Progenitor cell of endocrine pancreas (in vitro differentiated cells): ENCODE results near the gene PLCD1. TPM values are rescaled to one million over a fixed set of nuclear protein-coding genes. Genes with fewer than 3 reads are reported as not detected.
"Not testable (repeated sequence)": the region's sequence is repeated elsewhere in the genome, so short reads cannot be mapped to it uniquely, and the experiment has no call there.

Experiments
- DNase-seq: peaks from one replicate; pipeline ENCODE4 v3.0.0; 2021; ENCODE audit warnings: low spot score; ENCODE audit not compliant: unreplicated experiment
- H3K27ac Mint-ChIP-seq: 2 replicates; pipeline ENCODE4 v1.8.0; 2021; ENCODE audit warnings: mild to moderate bottlenecking, moderate library complexity, mixed read lengths
- H3K27me3 Mint-ChIP-seq: 2 replicates; pipeline ENCODE4 v1.8.0; 2021; ENCODE audit warnings: mixed read lengths
- H3K36me3 Mint-ChIP-seq: 2 replicates; pipeline ENCODE4 v1.8.0; 2022; ENCODE audit warnings: mixed read lengths; ENCODE audit not compliant: insufficient read depth
- H3K4me1 Mint-ChIP-seq: 2 replicates; pipeline ENCODE4 v1.8.0; 2021; ENCODE audit warnings: low read depth, mixed read lengths
- H3K4me3 Mint-ChIP-seq: 2 replicates; pipeline ENCODE4 v1.8.0; 2021; ENCODE audit warnings: low read depth, mild to moderate bottlenecking, moderate library complexity, mixed read lengths
- H3K9me3 Mint-ChIP-seq: 2 replicates; pipeline ENCODE4 v1.8.0; 2021; ENCODE audit warnings: low read depth, mixed read lengths
- total RNA-seq: library from RNA; stranded (reverse); gene quantifications from 2 replicates; pipeline ENCODE4 v1.2.1, GENCODE V29; 2021
- TF ChIP-seq, protein P1 (sequence below): fragments of 200-600 bp; sonication (generic); IDR thresholded peaks from one replicate; pipeline ENCODE4 v1.5.0; 2021; ENCODE audit warnings: antibody characterized with exemption, mild to moderate bottlenecking; ENCODE audit not compliant: unreplicated experiment

Gene PLCD1
- total RNA-seq, 1 donor from 2014 or later: 30.0 TPM

- peaks cover 8% of the 10 kb centered on the region for H3K9me3 Mint-ChIP-seq
- no peak overlapping the region for H3K4me3 Mint-ChIP-seq
- no peaks in the 10 kb centered on the region for H3K36me3 Mint-ChIP-seq
- no peaks in the 10 kb centered on the region for H3K27me3 Mint-ChIP-seq
- peaks cover 1% of the 10 kb centered on the region for H3K4me1 Mint-ChIP-seq
- TF ChIP-seq, protein P1, sequence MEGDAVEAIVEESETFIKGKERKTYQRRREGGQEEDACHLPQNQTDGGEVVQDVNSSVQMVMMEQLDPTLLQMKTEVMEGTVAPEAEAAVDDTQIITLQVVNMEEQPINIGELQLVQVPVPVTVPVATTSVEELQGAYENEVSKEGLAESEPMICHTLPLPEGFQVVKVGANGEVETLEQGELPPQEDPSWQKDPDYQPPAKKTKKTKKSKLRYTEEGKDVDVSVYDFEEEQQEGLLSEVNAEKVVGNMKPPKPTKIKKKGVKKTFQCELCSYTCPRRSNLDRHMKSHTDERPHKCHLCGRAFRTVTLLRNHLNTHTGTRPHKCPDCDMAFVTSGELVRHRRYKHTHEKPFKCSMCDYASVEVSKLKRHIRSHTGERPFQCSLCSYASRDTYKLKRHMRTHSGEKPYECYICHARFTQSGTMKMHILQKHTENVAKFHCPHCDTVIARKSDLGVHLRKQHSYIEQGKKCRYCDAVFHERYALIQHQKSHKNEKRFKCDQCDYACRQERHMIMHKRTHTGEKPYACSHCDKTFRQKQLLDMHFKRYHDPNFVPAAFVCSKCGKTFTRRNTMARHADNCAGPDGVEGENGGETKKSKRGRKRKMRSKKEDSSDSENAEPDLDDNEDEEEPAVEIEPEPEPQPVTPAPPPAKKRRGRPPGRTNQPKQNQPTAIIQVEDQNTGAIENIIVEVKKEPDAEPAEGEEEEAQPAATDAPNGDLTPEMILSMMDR: no peak
- no peak overlapping the region for H3K27ac Mint-ChIP-seq
- no peak for DNase-seq
Measured at GRCh38 chr3:38059591-38059990, 30.1 kb upstream of the PLCD1 start.

DNA sequence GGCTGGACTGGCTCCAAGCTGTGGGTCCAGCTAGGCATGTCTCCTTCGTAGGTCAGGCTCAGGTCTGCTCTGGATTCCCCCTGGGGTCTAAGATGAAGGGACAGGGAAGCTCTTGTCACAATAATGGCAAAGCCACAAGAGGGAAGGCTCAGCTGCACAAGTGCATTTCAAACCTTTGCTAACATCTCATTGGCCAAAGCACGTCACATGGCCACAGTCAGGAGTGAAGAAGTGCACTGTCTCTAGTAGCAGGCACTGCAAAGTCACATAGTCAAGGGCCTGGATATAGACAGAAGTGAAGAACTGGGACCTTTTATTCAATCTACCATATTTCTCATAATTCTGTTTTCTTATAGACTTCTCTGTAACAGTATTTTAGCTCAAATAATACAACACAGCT, 29.7 kb upstream of the PLCD1 start:
- H3K4me3 Mint-ChIP-seq: no peak overlapping the region
- no peak overlapping the region for H3K27ac Mint-ChIP-seq
- DNase-seq: no peak
- no peaks in the 10 kb centered on the region for H3K36me3 Mint-ChIP-seq
- peaks cover 8% of the 10 kb centered on the region for H3K9me3 Mint-ChIP-seq
- TF ChIP-seq, protein P1: no peak
- H3K4me1 Mint-ChIP-seq: peaks cover 2% of the 10 kb centered on the region
- no peaks in the 10 kb centered on the region for H3K27me3 Mint-ChIP-seq

DNA sequence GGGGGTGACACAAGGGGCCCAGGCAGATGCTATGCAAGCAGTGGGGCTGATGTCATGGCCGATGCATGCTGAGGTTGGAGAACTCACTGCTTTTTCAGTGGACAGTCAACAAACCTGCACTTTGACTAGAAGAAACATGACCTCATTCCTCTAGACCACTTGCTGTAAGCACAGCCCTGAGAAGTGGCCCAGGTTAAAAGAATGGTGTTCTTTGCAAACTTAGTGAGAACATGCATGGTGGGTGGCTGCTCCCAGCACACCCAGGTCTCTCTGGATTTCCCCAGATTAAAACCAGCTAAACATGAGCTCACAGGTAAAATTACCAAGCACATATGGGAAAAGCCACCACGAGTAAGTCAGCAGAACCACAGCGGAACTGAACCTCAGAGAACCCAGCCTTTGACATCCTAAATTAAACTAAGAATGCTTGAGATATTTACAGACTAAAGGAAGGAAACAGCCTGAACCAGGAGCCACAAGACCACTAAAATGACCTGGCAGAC, 25.1 kb upstream of the PLCD1 start:
- DNase-seq: no peak
- peaks cover 3% of the 10 kb centered on the region for H3K4me1 Mint-ChIP-seq
- TF ChIP-seq, protein P1: no peak
- no peak overlapping the region for H3K4me3 Mint-ChIP-seq
- peaks cover 3% of the 10 kb centered on the region for H3K9me3 Mint-ChIP-seq
- H3K36me3 Mint-ChIP-seq: no peaks in the 10 kb centered on the region
- H3K27ac Mint-ChIP-seq: peak overlapping the region; percentile 5
- no peaks in the 10 kb centered on the region for H3K27me3 Mint-ChIP-seq

GRCh38 chr3:38053813-38054498, 24.5 kb upstream of the PLCD1 start:
- H3K9me3 Mint-ChIP-seq, H3K36me3 Mint-ChIP-seq, H3K27me3 Mint-ChIP-seq, DNase-seq, H3K4me3 Mint-ChIP-seq, H3K4me1 Mint-ChIP-seq: not testable (repeated sequence)
- H3K27ac Mint-ChIP-seq: peak overlapping the region; percentile 69

- H3K4me3 Mint-ChIP-seq, H3K27ac Mint-ChIP-seq, DNase-seq, H3K27me3 Mint-ChIP-seq, H3K36me3 Mint-ChIP-seq, H3K9me3 Mint-ChIP-seq, H3K4me1 Mint-ChIP-seq: not testable (repeated sequence)
Measured at GRCh38 chr3:38053286-38053685, 23.8 kb upstream of the PLCD1 start.

DNA sequence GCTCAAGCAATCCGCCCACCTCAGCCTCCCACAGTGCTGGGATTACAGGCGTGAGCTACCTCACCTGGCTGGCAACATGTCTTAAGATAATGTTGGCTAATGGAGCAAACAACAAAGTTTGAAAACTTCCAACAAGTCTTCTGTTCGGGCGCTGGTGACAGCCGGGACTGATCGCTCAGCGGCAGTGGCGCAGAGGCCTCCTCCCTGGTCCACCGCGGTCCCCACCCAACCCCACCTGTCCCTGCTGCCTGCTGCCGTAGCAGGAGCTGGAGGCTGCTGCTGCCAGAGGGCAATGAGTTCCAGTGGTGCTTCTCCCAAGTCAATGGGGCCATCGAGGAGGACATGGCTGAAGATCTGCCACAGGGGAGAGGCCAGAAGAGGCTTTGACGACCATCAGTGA, 21.7 kb upstream of the PLCD1 start:
- no peak overlapping the region for H3K4me3 Mint-ChIP-seq
- no peaks in the 10 kb centered on the region for H3K27me3 Mint-ChIP-seq
- peaks cover 3% of the 10 kb centered on the region for H3K9me3 Mint-ChIP-seq
- no peak overlapping the region for H3K27ac Mint-ChIP-seq
- peaks cover 5% of the 10 kb centered on the region for H3K4me1 Mint-ChIP-seq
- DNase-seq: no peak
- TF ChIP-seq, protein P1: no peak
- H3K36me3 Mint-ChIP-seq: no peaks in the 10 kb centered on the region
